Right lobe of liver (tissue), 6 donors: ENCODE results near the gene PKM. TPM values are rescaled to one million over a fixed set of nuclear protein-coding genes. Genes with fewer than 3 reads are reported as not detected.
"Not testable (repeated sequence)": the region's sequence is repeated elsewhere in the genome, so short reads cannot be mapped to it uniquely, and the experiment has no call there.

Source experiments
- ATAC-seq, 4 donors: fragments of 200-7000 bp; cut with Tn5 transposase; one replicate each; pipeline ENCODE4 v1.9.1; 2020; ENCODE audit warnings: mild to moderate bottlenecking in 4 of 4, moderate library complexity in 4 of 4
- DNase-seq, 3 donors: peaks; one replicate each; pipeline ENCODE4 v3.0.0-alpha.2; 2020
- H3K27ac ChIP-seq, 3 donors: fragments of 200-600 bp; one replicate each; pipeline ENCODE4 v1.8.0; 2022
- H3K27me3 ChIP-seq, 2 donors: fragments of 200-600 bp; one replicate each; pipeline ENCODE4 v1.8.0; 2022
- H3K36me3 ChIP-seq, 4 donors: fragments of 200-600 bp; sonication (generic) in 1 of 4; one replicate each; pipeline versions ENCODE4 v1.5.1 to v1.8.0; 2017 to 2022; ENCODE audit warnings: control low read depth in 1 of 4
- H3K4me1 ChIP-seq, 4 donors: fragments of 200-600 bp; sonication (generic) in 1 of 4; one replicate each; pipeline versions ENCODE4 v1.5.1 to v1.8.0; 2017 to 2022; ENCODE audit warnings: control low read depth in 1 of 4
- H3K4me3 ChIP-seq, 3 donors: fragments of 200-600 bp; one replicate each; pipeline ENCODE4 v1.8.0; 2022
- H3K9me3 ChIP-seq, 4 donors: fragments of 200-600 bp; sonication (generic) in 1 of 4; one replicate each; pipeline versions ENCODE4 v1.5.1 to v1.8.0; 2017 to 2022; ENCODE audit warnings: control low read depth in 1 of 4
- CTCF ChIP-seq, 4 donors: fragments of 200-600 bp in 3 of 4; fragments of 450-650 bp in 1 of 4; IDR thresholded peaks; one replicate each; pipeline versions ENCODE4 v1.5.1 to v1.8.0; 2016 to 2022; ENCODE audit warnings: antibody characterized with exemption in 4 of 4, mild to moderate bottlenecking in 2 of 4
- POLR2A ChIP-seq: fragments of 450-650 bp; IDR thresholded peaks from one replicate; pipeline ENCODE4 v1.6.1; 2017; ENCODE audit warnings: antibody characterized with exemption, mild to moderate bottlenecking
- WGBS: methylation state at CpG from one replicate; pipeline ENCODE4 v1.1.6; 2018; ENCODE audit warnings: low coverage, low lambda C conversion rate; ENCODE audit not compliant: insufficient coverage; ENCODE audit errors: missing lambda C conversion rate; 5-methylcytosine and 5-hydroxymethylcytosine counted together
- intact Hi-C, 2 donors: fragments of 100-400 bp; cut with DNase I; formaldehyde crosslinking; loops; one replicate each; pipeline versions ENCODE4 v1.11.2 to v1.14.1; 2022
- long read RNA-seq: library from polyadenylated mRNA; unstranded; transcript quantifications from one replicate; pipeline ENCODE4 v2.0.0, GENCODE V29; 2019
- total RNA-seq, 6 experiments: library from RNA; depleted of rRNA in 2 of 6; stranded (reverse); fragments of >200 nt in 2 of 6; fragmentation: NEBNext Ultra II Directional in 3 of 6; extraction: Animal tissue kit (Norgen Biotek cat#: 25700) in 3 of 6; gene quantifications; one replicate each; pipeline versions ENCODE4 v1.1.0 to v1.2.4, GENCODE V29; 2016 to 2023
- donor health status: DM: no; HTN: yes; CAD: no.
- donor health status: DM: no; HTN: no; CAD: no.
- donor health status: DM: no; HTN: no; CAD: no.
- donor health status: DM: no; HTN: yes; CAD: no.
- donor health status: DM: no; HTN: yes; CAD: no.

Gene PKM
- total RNA-seq: 100 to 1,000 TPM in 1 of 6 experiments, 10 to 100 TPM in 5; 18.4 to 106 (median 27.2) TPM
- long read RNA-seq, partial matches to known transcripts: 0 of 3 reads
- long read RNA-seq, other reads (novel, unspliced or antisense): 1 of 3 reads

DNA sequence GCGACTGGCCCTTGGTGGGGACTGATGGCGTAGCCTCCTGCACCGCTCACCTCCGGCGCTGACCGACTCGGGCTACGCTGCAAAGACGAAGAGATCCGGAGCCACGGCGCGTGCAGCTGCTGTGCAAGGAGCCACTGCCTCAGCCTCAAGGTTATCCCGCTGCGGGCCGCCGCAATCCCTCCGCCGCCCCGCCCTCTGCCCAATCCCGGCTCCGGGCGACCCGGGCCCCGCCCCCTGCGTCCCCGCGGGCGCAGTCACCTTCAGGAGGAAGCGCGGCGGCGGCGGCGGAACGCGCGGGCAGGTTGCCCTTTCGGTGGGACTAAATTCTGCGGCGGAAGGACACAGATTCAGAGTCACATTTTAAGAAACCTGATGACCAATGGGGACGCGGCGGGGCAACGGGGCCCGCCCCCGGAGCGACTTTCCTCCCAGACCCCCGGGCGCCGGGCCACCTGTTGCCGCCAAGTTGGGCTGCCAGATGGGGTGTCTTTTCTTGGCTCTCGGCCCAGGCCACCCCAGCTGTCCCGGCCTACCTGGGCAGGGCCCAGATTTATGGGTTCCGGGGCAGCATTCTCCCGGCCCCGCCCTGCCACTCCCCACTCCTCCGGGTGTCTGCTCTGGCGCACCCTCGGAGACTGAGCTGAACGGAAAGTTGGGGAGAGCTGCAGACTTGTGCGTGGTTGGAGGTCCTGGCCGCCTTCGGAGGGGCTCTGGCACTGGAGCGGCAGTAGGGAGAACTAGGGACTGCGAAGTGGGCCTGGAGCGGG lies at the start of gene PKM:
Gene PKM (minus strand): TSS at position 125 of the 767 bp plus-strand sequence. CDS start 12,093 bp downstream, outside the sequence.
- Histone ChIP-seq H3K27ac (peak within 1 kb of the TSS; percentile 79 to 96 (median 83)), H3K27me3 (no peaks in the 10 kb centered on the region), H3K4me3 (peak within 1 kb of the TSS; percentile 71 to 91 (median 74)), H3K9me3 (no peaks in the 10 kb centered on the region), H3K4me1 (peaks cover 0 to 18% (median 1%) of the 10 kb centered on the region in 4 donors), H3K36me3 (no peaks in the 10 kb centered on the region)
- intact Hi-C loops: no loop called here
- peak; percentile 83 to 93 (median 90) for ATAC-seq
- 11% methylated on average over 10 of the region's 67 CpGs for WGBS
- TF ChIP-seq POLR2A (peak; percentile 94), CTCF (IDR thresholded peaks at IDR 0.05) (no peak)
- peak; percentile 94 to 97 (median 95) for DNase-seq

- TF ChIP-seq CTCF (IDR thresholded peaks at IDR 0.05) (no peak), POLR2A (no peak)
- H3K4me1 ChIP-seq: peaks cover 0 to 12% (median 4%) of the 10 kb centered on the region in 4 donors
- 51% methylated on average over 2 of the region's 2 CpGs for WGBS
- no peaks in the 10 kb centered on the region for H3K9me3 ChIP-seq
- intact Hi-C loops: loop anchor here (10.0 kb wide), 2 partner anchors 76 to 86 kb away; partner anchors contain the start of gene GRAMD2A (in 1 of the 2)
- H3K27ac ChIP-seq: no peak overlapping the region
- no peaks in the 10 kb centered on the region for H3K36me3 ChIP-seq
- ATAC-seq: peak; percentile 76 to 97 (median 81)
- peak in 1 of 3 donors; percentile 71 for DNase-seq
- no peak overlapping the region for H3K4me3 ChIP-seq
- H3K27me3 ChIP-seq: no peaks in the 10 kb centered on the region
These were observed 49.8 kb upstream of the PKM start for GRCh38 chr15:72280751-72281150.

DNA sequence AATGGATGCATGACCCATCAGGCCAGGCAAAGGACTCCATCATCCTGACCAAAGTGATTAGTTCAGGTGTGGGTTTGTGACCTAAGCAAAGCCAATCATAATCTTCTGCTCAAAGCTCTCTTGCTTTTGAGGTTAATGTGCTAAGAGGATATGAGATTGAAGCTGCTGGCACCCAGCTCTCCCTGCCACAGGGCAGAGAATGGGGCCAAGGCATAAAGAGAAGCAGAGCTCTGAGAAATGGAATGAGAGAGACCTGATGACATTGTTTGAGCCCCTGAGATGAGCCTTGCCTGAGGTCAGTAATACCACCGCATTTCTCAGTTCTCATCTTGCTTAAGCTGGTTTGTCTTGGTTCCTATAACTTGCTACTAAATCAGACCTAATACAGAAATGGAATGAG lies 47.7 kb upstream of the PKM start:
- 79% methylated on average over 1 of the region's 1 CpG for WGBS
- TF ChIP-seq POLR2A: no peak
- no peak for TF ChIP-seq CTCF (IDR thresholded peaks at IDR 0.05)
- no peak overlapping the region for H3K4me3 ChIP-seq

GRCh38 chr15:72276326-72276700 lies 45.3 kb upstream of the PKM start:
- no peak overlapping the region for H3K27ac ChIP-seq
- H3K27me3 ChIP-seq: no peaks in the 10 kb centered on the region
- intact Hi-C loops: no loop called here
- ATAC-seq (no peak), DNase-seq (no peak)
- peaks cover 0 to 10% (median 4%) of the 10 kb centered on the region in 4 donors for H3K4me1 ChIP-seq
- H3K4me3 ChIP-seq: no peak overlapping the region
- TF ChIP-seq POLR2A (no peak), CTCF (IDR thresholded peaks at IDR 0.05) (no peak)
- H3K9me3 ChIP-seq: no peaks in the 10 kb centered on the region
- no peaks in the 10 kb centered on the region for H3K36me3 ChIP-seq

More for the DNA sequence above, 47.7 kb upstream of the PKM start:
- Histone ChIP-seq H3K9me3 (no peaks in the 10 kb centered on the region), H3K36me3 (no peaks in the 10 kb centered on the region), H3K4me1 (peaks cover 0 to 12% (median 4%) of the 10 kb centered on the region in 4 donors), H3K27ac (no peak overlapping the region), H3K27me3 (no peaks in the 10 kb centered on the region)
- no peak for DNase-seq
- intact Hi-C loops: no loop called here
- no peak for ATAC-seq

GRCh38 chr15:72275635-72276325 lies 44.8 kb upstream of the PKM start:
- H3K36me3 ChIP-seq, DNase-seq, H3K27ac ChIP-seq, H3K4me1 ChIP-seq, H3K4me3 ChIP-seq, ATAC-seq, H3K27me3 ChIP-seq, intact Hi-C loops, H3K9me3 ChIP-seq: not testable (repeated sequence)
